H9 (cell line): ENCODE data around the gene KLF13. TPM values are rescaled to one million over a fixed set of nuclear protein-coding genes. Genes with fewer than 3 reads are reported as not detected.

ENCODE experiments used
- DNase-seq: peaks from one replicate; pipeline ENCODE4 v3.0.0-alpha.2; 2017
- H2AFZ ChIP-seq: one replicate; pipeline ENCODE4 v1.6.1; 2013; ENCODE audit warnings: mild to moderate bottlenecking, low read length, control low read depth, moderate library complexity
- H2AK5ac ChIP-seq: 2 replicates; pipeline ENCODE4 v1.6.1; 2013; ENCODE audit warnings: low read length, control low read depth, mixed read lengths; ENCODE audit not compliant: insufficient read length
- H2BK120ac ChIP-seq: one replicate; pipeline ENCODE4 v1.6.1; 2013; ENCODE audit warnings: low read depth, mild to moderate bottlenecking, low read length, control low read depth, inconsistent platforms; ENCODE audit not compliant: poor library complexity, severe bottlenecking
- H2BK12ac ChIP-seq: 2 replicates; pipeline ENCODE4 v1.6.1; 2013; ENCODE audit warnings: low read length, control low read depth, mixed read lengths, low read depth; ENCODE audit not compliant: insufficient read length
- H2BK15ac ChIP-seq: 2 replicates; pipeline ENCODE4 v1.6.1; 2013; ENCODE audit warnings: low read depth, low read length, control low read depth
- H2BK20ac ChIP-seq: one replicate; pipeline ENCODE4 v1.6.1; 2013; ENCODE audit warnings: low read depth, mild to moderate bottlenecking, low read length, control low read depth, inconsistent platforms; ENCODE audit not compliant: poor library complexity, severe bottlenecking
- H2BK5ac ChIP-seq: 2 replicates; pipeline ENCODE4 v1.6.1; 2013; ENCODE audit warnings: low read length, control low read depth, mixed read lengths; ENCODE audit not compliant: insufficient read length
- H3K14ac ChIP-seq: 2 replicates; pipeline ENCODE4 v1.6.1; 2013; ENCODE audit warnings: low read length, control low read depth; ENCODE audit not compliant: insufficient read depth
- H3K18ac ChIP-seq: 2 replicates; pipeline ENCODE4 v1.6.1; 2013; ENCODE audit warnings: low read depth, mild to moderate bottlenecking, mixed read lengths, low read length, control low read depth; ENCODE audit not compliant: insufficient read length
- H3K23ac ChIP-seq: 2 replicates; pipeline ENCODE4 v1.6.1; 2013; ENCODE audit warnings: low read length, control low read depth, mixed read lengths, low read depth; ENCODE audit not compliant: insufficient read length
- H3K23me2 ChIP-seq: 2 replicates; pipeline ENCODE4 v1.6.1; 2013; ENCODE audit warnings: low read depth, mild to moderate bottlenecking, mixed read lengths, low read length, control low read depth; ENCODE audit not compliant: insufficient read length, poor library complexity, severe bottlenecking
- H3K27ac ChIP-seq: 2 replicates; pipeline ENCODE4 v1.5.1; 2013; ENCODE audit warnings: low read length, control low read depth, mixed read lengths, low read depth; ENCODE audit not compliant: insufficient read length
- H3K27me3 ChIP-seq: 2 replicates; pipeline ENCODE4 v1.6.1; 2013; ENCODE audit warnings: low read length, control low read depth, inconsistent platforms; ENCODE audit not compliant: insufficient read depth
- H3K4ac ChIP-seq: 2 replicates; pipeline ENCODE4 v1.6.1; 2013; ENCODE audit warnings: low read depth, mild to moderate bottlenecking, control low read depth, inconsistent platforms, low read length, moderate library complexity
- H3K4me1 ChIP-seq: 2 replicates; pipeline ENCODE4 v1.6.1; 2013; ENCODE audit warnings: low read length, control low read depth, inconsistent platforms; ENCODE audit not compliant: insufficient read depth
- H3K4me2 ChIP-seq: 2 replicates; pipeline ENCODE4 v1.6.1; 2013; ENCODE audit warnings: low read length, control low read depth, mixed read lengths; ENCODE audit not compliant: insufficient read length, insufficient read depth
- H3K56ac ChIP-seq: 2 replicates; pipeline ENCODE4 v1.6.1; 2013; ENCODE audit warnings: low read depth, mild to moderate bottlenecking, mixed read lengths, low read length, control low read depth; ENCODE audit not compliant: insufficient read length
- H3K79me1 ChIP-seq: 2 replicates; pipeline ENCODE4 v1.6.1; 2013; ENCODE audit warnings: low read depth, mild to moderate bottlenecking, moderate library complexity, low read length, control low read depth, inconsistent platforms; ENCODE audit not compliant: insufficient read depth, poor library complexity, severe bottlenecking
- H3K79me2 ChIP-seq: 2 replicates; pipeline ENCODE4 v1.6.1; 2013; ENCODE audit warnings: low read length, control low read depth, inconsistent platforms; ENCODE audit not compliant: insufficient read depth
- H3K9ac ChIP-seq: 2 replicates; pipeline ENCODE4 v1.6.1; 2013; ENCODE audit warnings: low read length, control low read depth, mixed read lengths; ENCODE audit not compliant: insufficient read length; ENCODE audit errors: extremely low read depth
- H3K9me3 ChIP-seq: one replicate; pipeline ENCODE4 v1.6.1; 2013; ENCODE audit warnings: low read depth, low read length, inconsistent platforms; ENCODE audit not compliant: control insufficient read depth
- H3T11ph ChIP-seq: one replicate; pipeline ENCODE4 v1.6.1; 2013; ENCODE audit warnings: mild to moderate bottlenecking, low read length, control low read depth, inconsistent platforms
- H4K20me1 ChIP-seq: one replicate; pipeline ENCODE4 v1.6.1; 2013; ENCODE audit not compliant: control insufficient read depth, insufficient read length, insufficient read depth
- H4K5ac ChIP-seq: 2 replicates; pipeline ENCODE4 v1.6.1; 2013; ENCODE audit warnings: low read depth, mild to moderate bottlenecking, mixed read lengths, low read length, control low read depth; ENCODE audit not compliant: insufficient read length
- H4K8ac ChIP-seq: replicated peaks from 2 replicates; pipeline ENCODE4 v1.6.1; 2013; ENCODE audit warnings: low read length, control low read depth, mixed read lengths, low read depth; ENCODE audit not compliant: insufficient read length
- H4K91ac ChIP-seq: 2 replicates; pipeline ENCODE4 v1.6.1; 2013; ENCODE audit warnings: low read depth, mild to moderate bottlenecking, moderate library complexity, mixed read lengths, low read length, control low read depth; ENCODE audit not compliant: insufficient read length
- H3K27ac Mint-ChIP-seq, 3 experiments: 2 replicates in 2 of 3; 3 replicates in 1 of 3; pipeline ENCODE4 v1.8.0; 2020 to 2021; ENCODE audit warnings: mixed read lengths in 3 of 3, mild to moderate bottlenecking in 1 of 3, moderate library complexity in 1 of 3
- H3K27me3 Mint-ChIP-seq: 2 replicates; pipeline ENCODE4 v1.8.0; 2021; ENCODE audit warnings: low read depth, mild to moderate bottlenecking, moderate library complexity, mixed read lengths
- H3K36me3 Mint-ChIP-seq, 3 experiments: 2 replicates in 2 of 3; 3 replicates in 1 of 3; pipeline ENCODE4 v1.8.0; 2020 to 2021; ENCODE audit warnings: low read depth in 3 of 3, mixed read lengths in 3 of 3; ENCODE audit not compliant: insufficient read depth in 1 of 3
- H3K4me1 Mint-ChIP-seq, 2 experiments: 2 replicates each; pipeline ENCODE4 v1.8.0; 2020; ENCODE audit warnings: mixed read lengths in 2 of 2
- H3K4me3 Mint-ChIP-seq, 2 experiments: 2 replicates in 1 of 2; 3 replicates in 1 of 2; pipeline ENCODE4 v1.8.0; 2020 to 2021; ENCODE audit warnings: mild to moderate bottlenecking in 2 of 2, mixed read lengths in 2 of 2, moderate library complexity in 1 of 2
- H3K9me3 Mint-ChIP-seq, 2 experiments: 2 replicates in 1 of 2; 3 replicates in 1 of 2; pipeline ENCODE4 v1.8.0; 2020; ENCODE audit warnings: mild to moderate bottlenecking in 2 of 2, mixed read lengths in 2 of 2, moderate library complexity in 1 of 2
- WGBS: extraction: QIAGEN DNeasy Blood & Tissue Kit; methylation state at CpG from one replicate; pipeline ENCODE4 v1.1.7; 2013; ENCODE audit warnings: missing lambda C conversion rate, low lambda C conversion rate, mixed read lengths; ENCODE audit not compliant: insufficient read length; ENCODE audit errors: extremely low coverage; 5-methylcytosine and 5-hydroxymethylcytosine counted together
- total RNA-seq: library from RNA; stranded (reverse); gene quantifications from 2 replicates; pipeline ENCODE4 v1.2.1, GENCODE V29; 2021
- TF ChIP-seq, protein P1 (sequence below): fragments of 200-600 bp; sonication (generic); conservative IDR thresholded peaks from 3 replicates; pipeline ENCODE4 v1.8.0; 2021; ENCODE audit warnings: antibody characterized with exemption, mild to moderate bottlenecking

KLF13 gene
- total RNA-seq, 1 experiment from 2014 or later, result 33.4 TPM

DNA sequence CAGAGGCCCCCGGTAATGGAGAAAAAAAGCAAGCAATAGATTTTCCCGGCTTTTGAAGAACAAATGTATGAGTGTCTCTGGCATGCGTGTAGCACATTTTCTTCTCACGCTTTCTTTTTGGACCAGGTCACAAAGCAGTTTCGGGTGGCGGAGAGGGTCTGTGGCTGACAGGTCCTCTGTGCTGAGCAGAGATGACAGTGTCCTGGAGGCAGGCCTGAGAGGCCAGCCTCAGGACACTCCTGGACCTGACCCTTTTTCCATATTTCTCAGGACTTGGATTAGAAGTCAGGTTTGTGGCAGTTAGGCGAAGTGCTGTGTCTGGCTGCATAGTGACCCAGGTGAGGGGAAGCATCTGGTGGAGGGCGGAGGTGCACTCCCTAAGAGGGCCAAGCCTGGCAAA lies 52.9 kb downstream of the KLF13 start:
- no peaks in the 10 kb centered on the region for H3K79me1 ChIP-seq
- no peak overlapping the region for H3K14ac ChIP-seq
- DNase-seq, result no peak
- no peaks in the 10 kb centered on the region for H4K20me1 ChIP-seq
- H2BK120ac ChIP-seq, result no peak overlapping the region
- no peak overlapping the region for H2AK5ac ChIP-seq
- no peak overlapping the region for H3K9ac ChIP-seq
- no peak overlapping the region for H3K27ac Mint-ChIP-seq
- H4K91ac ChIP-seq, result no peak overlapping the region
- peaks cover 16 to 17% of the 10 kb centered on the region in 2 experiments for H3K4me1 Mint-ChIP-seq
- no peak overlapping the region for H2BK20ac ChIP-seq
- no peaks in the 10 kb centered on the region; the same call in 1 of the 2 replicates for H3K4me1 ChIP-seq
- TF ChIP-seq, protein P1, sequence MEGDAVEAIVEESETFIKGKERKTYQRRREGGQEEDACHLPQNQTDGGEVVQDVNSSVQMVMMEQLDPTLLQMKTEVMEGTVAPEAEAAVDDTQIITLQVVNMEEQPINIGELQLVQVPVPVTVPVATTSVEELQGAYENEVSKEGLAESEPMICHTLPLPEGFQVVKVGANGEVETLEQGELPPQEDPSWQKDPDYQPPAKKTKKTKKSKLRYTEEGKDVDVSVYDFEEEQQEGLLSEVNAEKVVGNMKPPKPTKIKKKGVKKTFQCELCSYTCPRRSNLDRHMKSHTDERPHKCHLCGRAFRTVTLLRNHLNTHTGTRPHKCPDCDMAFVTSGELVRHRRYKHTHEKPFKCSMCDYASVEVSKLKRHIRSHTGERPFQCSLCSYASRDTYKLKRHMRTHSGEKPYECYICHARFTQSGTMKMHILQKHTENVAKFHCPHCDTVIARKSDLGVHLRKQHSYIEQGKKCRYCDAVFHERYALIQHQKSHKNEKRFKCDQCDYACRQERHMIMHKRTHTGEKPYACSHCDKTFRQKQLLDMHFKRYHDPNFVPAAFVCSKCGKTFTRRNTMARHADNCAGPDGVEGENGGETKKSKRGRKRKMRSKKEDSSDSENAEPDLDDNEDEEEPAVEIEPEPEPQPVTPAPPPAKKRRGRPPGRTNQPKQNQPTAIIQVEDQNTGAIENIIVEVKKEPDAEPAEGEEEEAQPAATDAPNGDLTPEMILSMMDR, result no peak
- H3K4me2 ChIP-seq, result no peak overlapping the region
- H3K23ac ChIP-seq, result no peak overlapping the region
- no peaks in the 10 kb centered on the region for H3K23me2 ChIP-seq
- H3K27ac ChIP-seq, result no peak overlapping the region
- H4K8ac ChIP-seq, result no peak overlapping the region
- H2BK15ac ChIP-seq, result no peak overlapping the region
- H3K4ac ChIP-seq, result no peak overlapping the region
- H2BK5ac ChIP-seq, result no peak overlapping the region
- H3K27me3 Mint-ChIP-seq, result no peaks in the 10 kb centered on the region
- no peak overlapping the region for H2AFZ ChIP-seq
- H3K56ac ChIP-seq, result no peak overlapping the region
- no peaks in the 10 kb centered on the region for H3K79me2 ChIP-seq
- H3K27me3 ChIP-seq, result no peaks in the 10 kb centered on the region
- no peak overlapping the region for H3K4me3 Mint-ChIP-seq
- H2BK12ac ChIP-seq, result no peak overlapping the region
- peaks cover 4 to 5% of the 10 kb centered on the region in 2 experiments; a peak in 3 of 5 replicates for H3K9me3 Mint-ChIP-seq
- H3K18ac ChIP-seq, result no peak overlapping the region
- no peaks in the 10 kb centered on the region for H3K9me3 ChIP-seq
- H3K36me3 Mint-ChIP-seq, result peaks cover 11 to 20% (median 18%) of the 10 kb centered on the region in 3 experiments
- WGBS, result no CpG with 5 or more reads among the region's 8 CpGs
- no peak overlapping the region for H3T11ph ChIP-seq
- H4K5ac ChIP-seq, result no peak overlapping the region
